ENCODE measurements around the gene ZIC3.

- TF ChIP-seq POLR2A (IDR thresholded peaks at IDR 0.05; ENCODE audit: low read depth, low read length) = no peak
- no peak for TF ChIP-seq PML (IDR thresholded peaks at IDR 0.05; ENCODE audit: low read length)
- TF ChIP-seq CTCF (IDR thresholded peaks at IDR 0.05 in 2 of 3, conservative IDR thresholded peaks at IDR 0.05 in 1 of 3; ENCODE audit: control insufficient read depth in 2 of 3, extremely low read depth in 1 of 3, insufficient read depth in 1 of 3, low read depth in 3 of 3, low read length in 3 of 3) = no peak
- no peak for TF ChIP-seq REST (IDR thresholded peaks at IDR 0.05; ENCODE audit: low read depth, low read length)
- TF ChIP-seq RBBP5 (conservative IDR thresholded peaks at IDR 0.05) = no peak
- no peak for TF ChIP-seq TAF1 (IDR thresholded peaks at IDR 0.05; ENCODE audit: borderline replicate concordance, low read depth, low read length)
Observed at GRCh38 chrX:137563681-137564651, 2.0 kb upstream of the ZIC3 start.

All from GM12878 (cell line).